ENCODE data around the gene NEK10.
"Not testable (repeated sequence)": the region's sequence is repeated elsewhere in the genome, so short reads cannot be mapped to it uniquely, and the experiment has no call there.

Gene NEK10

GRCh38 chr3:27333843-27334242 is 35.3 kb downstream of the NEK10 start:
- Histone ChIP-seq H3K4me1 (ENCODE audit: insufficient read depth, low read length, poor library complexity, severe bottlenecking) (no peaks in the 10 kb centered on the region), H2AFZ (ENCODE audit: low read length) (no peak overlapping the region), H3K27me3 (ENCODE audit: insufficient read depth, low read length, poor library complexity, severe bottlenecking) (no peaks in the 10 kb centered on the region), H4K20me1 (ENCODE audit: insufficient read depth, low read length, poor library complexity, severe bottlenecking) (no peaks in the 10 kb centered on the region), H3K4me2 (ENCODE audit: low read depth, low read length, poor library complexity, severe bottlenecking) (no peak overlapping the region), H3K79me2 (ENCODE audit: insufficient read depth, low read length) (no peaks in the 10 kb centered on the region), H3K36me3 (ENCODE audit: insufficient read depth, low read length) (no peaks in the 10 kb centered on the region), H3K4me3 (ENCODE audit: low read length, poor library complexity, severe bottlenecking) (no peak overlapping the region), H3K9me3 (ENCODE audit: insufficient read depth, low read depth, low read length) (peaks cover 4% of the 10 kb centered on the region; the same call in 1 of the 2 replicates), H3F3A (ENCODE audit: low read depth) (no peaks in the 10 kb centered on the region), H3K9me2 (replicated peaks; ENCODE audit: low read depth, low read length) (no peaks in the 10 kb centered on the region), H3K9ac (ENCODE audit: low read depth, low read length, poor library complexity, severe bottlenecking) (no peak overlapping the region)
- no peak for TF ChIP-seq EZH2phosphoT487 (IDR thresholded peaks at IDR 0.05; ENCODE audit: borderline replicate concordance)
- no peak for TF ChIP-seq CTCF (conservative IDR thresholded peaks at IDR 0.05; ENCODE audit: low read length)

GRCh38 chr3:27328982-27329762 is 40.0 kb downstream of the NEK10 start:
- H2AFZ ChIP-seq (ENCODE audit: low read length); H3K79me2 ChIP-seq (ENCODE audit: insufficient read depth, low read length); H3F3A ChIP-seq (ENCODE audit: low read depth); H3K4me2 ChIP-seq (ENCODE audit: low read depth, low read length, poor library complexity, severe bottlenecking); H3K4me1 ChIP-seq (ENCODE audit: insufficient read depth, low read length, poor library complexity, severe bottlenecking); H3K27me3 ChIP-seq (ENCODE audit: insufficient read depth, low read length, poor library complexity, severe bottlenecking); H3K9ac ChIP-seq (ENCODE audit: low read depth, low read length, poor library complexity, severe bottlenecking); H3K9me3 ChIP-seq (ENCODE audit: insufficient read depth, low read depth, low read length); H4K20me1 ChIP-seq (ENCODE audit: insufficient read depth, low read length, poor library complexity, severe bottlenecking); H3K36me3 ChIP-seq (ENCODE audit: insufficient read depth, low read length); H3K4me3 ChIP-seq (ENCODE audit: low read length, poor library complexity, severe bottlenecking); H3K9me2 ChIP-seq (replicated peaks; ENCODE audit: low read depth, low read length): not testable (repeated sequence)

DNA sequence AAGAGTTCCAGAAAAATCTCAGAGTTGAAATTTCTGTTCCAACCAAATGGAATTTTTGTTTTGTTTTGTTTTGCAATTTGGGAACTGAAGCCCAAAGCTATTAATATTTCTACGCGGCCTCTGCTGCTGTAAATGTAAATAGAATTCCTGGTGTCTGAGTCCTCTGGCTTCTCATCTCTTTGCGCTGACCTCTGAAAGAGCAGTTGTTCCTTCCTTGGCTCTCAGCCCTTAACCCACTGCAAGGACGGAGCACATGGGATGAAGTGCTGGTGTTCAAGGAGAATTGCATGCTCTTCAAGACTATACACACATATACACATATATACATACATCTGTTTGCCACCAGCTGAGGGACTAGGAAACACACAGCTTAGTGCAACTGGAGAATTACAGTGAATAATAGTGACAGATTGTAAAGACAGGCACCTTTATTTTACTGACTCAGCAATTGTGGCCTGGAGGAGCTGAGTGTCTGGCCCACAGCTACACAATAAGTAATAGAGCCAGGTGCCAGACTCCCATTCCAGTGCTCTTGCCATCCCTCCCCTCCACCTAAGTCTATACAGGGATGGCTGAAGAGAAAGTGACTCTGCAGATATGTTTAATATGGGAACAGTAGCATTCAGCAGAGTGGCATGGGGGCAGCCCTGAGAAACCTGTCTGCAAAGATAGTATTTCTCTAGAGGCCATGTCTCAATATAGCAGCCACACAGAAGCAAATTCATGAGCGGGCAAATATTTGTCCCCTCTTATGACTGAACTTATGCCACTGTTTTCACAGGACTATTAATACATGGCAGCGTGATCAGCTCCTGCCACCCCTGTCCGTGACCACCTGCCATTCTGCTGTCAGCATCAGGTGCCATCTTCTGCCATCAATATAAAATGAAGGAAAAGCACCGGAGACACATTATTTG is 42.3 kb downstream of the NEK10 start:
- no peak overlapping the region for H3K4me2 ChIP-seq (ENCODE audit: low read depth, low read length, poor library complexity, severe bottlenecking)
- no peak overlapping the region for H3K4me3 ChIP-seq (ENCODE audit: low read length, poor library complexity, severe bottlenecking)
- no peaks in the 10 kb centered on the region for H3K9me2 ChIP-seq (replicated peaks; ENCODE audit: low read depth, low read length)
- H3K79me2 ChIP-seq (ENCODE audit: insufficient read depth, low read length): no peaks in the 10 kb centered on the region
- H3K27me3 ChIP-seq (ENCODE audit: insufficient read depth, low read length, poor library complexity, severe bottlenecking): no peaks in the 10 kb centered on the region
- H2AFZ ChIP-seq (ENCODE audit: low read length): no peak overlapping the region
- no peaks in the 10 kb centered on the region for H4K20me1 ChIP-seq (ENCODE audit: insufficient read depth, low read length, poor library complexity, severe bottlenecking)
- no peaks in the 10 kb centered on the region for H3K4me1 ChIP-seq (ENCODE audit: insufficient read depth, low read length, poor library complexity, severe bottlenecking)
- no peak for TF ChIP-seq CTCF (conservative IDR thresholded peaks at IDR 0.05; ENCODE audit: low read length)
- TF ChIP-seq EZH2phosphoT487 (IDR thresholded peaks at IDR 0.05; ENCODE audit: borderline replicate concordance): no peak
- H3K36me3 ChIP-seq (ENCODE audit: insufficient read depth, low read length): no peaks in the 10 kb centered on the region
- H3K9ac ChIP-seq (ENCODE audit: low read depth, low read length, poor library complexity, severe bottlenecking): no peak overlapping the region
- H3F3A ChIP-seq (ENCODE audit: low read depth): no peaks in the 10 kb centered on the region
- peaks cover 4% of the 10 kb centered on the region; the same call in 1 of the 2 replicates for H3K9me3 ChIP-seq (ENCODE audit: insufficient read depth, low read depth, low read length)

All from Loucy (cell line).